Measurements from ENCODE around the gene NDUFS2.

DNA sequence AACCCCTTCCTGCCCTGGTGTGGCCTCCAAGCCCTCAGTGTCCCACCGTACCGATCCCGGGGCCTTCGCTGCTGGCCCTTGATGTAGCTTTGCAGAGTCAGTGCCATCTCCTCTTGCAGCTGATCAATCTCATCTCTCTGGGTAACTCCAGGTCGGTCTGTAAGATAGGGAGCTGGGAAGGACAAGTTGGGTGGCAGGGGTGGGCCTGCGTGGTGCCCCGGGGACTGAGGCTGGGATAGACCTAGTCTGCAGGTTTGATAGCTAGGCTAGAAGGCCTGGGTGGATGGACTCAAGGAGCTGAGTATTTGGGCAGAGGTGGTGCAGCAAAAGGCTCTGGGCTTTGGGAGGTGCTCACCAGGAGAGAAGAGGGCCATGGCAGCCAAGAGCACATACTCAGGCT, 28.6 kb downstream of the NDUFS2 start:
- no peak for TF ChIP-seq POLR2A (IDR thresholded peaks at IDR 0.05)
- TF ChIP-seq, protein P1, sequence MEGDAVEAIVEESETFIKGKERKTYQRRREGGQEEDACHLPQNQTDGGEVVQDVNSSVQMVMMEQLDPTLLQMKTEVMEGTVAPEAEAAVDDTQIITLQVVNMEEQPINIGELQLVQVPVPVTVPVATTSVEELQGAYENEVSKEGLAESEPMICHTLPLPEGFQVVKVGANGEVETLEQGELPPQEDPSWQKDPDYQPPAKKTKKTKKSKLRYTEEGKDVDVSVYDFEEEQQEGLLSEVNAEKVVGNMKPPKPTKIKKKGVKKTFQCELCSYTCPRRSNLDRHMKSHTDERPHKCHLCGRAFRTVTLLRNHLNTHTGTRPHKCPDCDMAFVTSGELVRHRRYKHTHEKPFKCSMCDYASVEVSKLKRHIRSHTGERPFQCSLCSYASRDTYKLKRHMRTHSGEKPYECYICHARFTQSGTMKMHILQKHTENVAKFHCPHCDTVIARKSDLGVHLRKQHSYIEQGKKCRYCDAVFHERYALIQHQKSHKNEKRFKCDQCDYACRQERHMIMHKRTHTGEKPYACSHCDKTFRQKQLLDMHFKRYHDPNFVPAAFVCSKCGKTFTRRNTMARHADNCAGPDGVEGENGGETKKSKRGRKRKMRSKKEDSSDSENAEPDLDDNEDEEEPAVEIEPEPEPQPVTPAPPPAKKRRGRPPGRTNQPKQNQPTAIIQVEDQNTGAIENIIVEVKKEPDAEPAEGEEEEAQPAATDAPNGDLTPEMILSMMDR (IDR thresholded peaks at IDR 0.05) = no peak

All from tibial nerve (tissue), 3 donors.